Measurements from ENCODE around the gene KHDRBS2. TPM values are rescaled to one million over a fixed set of nuclear protein-coding genes. Genes with fewer than 3 reads are reported as not detected.

Gene KHDRBS2
- total and polyA plus RNA-seq, 2 donors (not counting 1 experiment from before 2014, with no cell fraction given), result 8.9 to 9.4 TPM

- intact Hi-C loops (cut with micrococcal nuclease), result no loop called here
- 100% methylated on average over 1 of the region's 1 CpG for WGBS (ENCODE audit: insufficient coverage)
- no peak for TF ChIP-seq EZH2 (IDR thresholded peaks at IDR 0.05; ENCODE audit: borderline replicate concordance, insufficient read depth, low read depth, low read length, poor library complexity, severe bottlenecking)
- no peak for TF ChIP-seq CTCF (IDR thresholded peaks at IDR 0.05)
- no peaks in the 10 kb centered on the region for H3K9me3 ChIP-seq (ENCODE audit: control extremely low read depth in 1 of 3, control insufficient read depth in 2 of 3, insufficient read depth in 1 of 3, low read length in 2 of 3)
- H3K4me3 ChIP-seq (ENCODE audit: control extremely low read depth in 1 of 5, extremely low read depth in 1 of 5, insufficient read depth in 1 of 5, low read depth in 2 of 5, low read length in 4 of 5), result no peak overlapping the region
- Mint-ChIP-seq H3K27me3 (no peaks in the 10 kb centered on the region), H3K4me1 (peaks cover 12% of the 10 kb centered on the region), H3K4me3 (no peak overlapping the region), H3K9me3 (ENCODE audit: insufficient read depth) (no peaks in the 10 kb centered on the region), H3K27ac (no peak overlapping the region)
- H3K79me2 ChIP-seq (ENCODE audit: control insufficient read depth, insufficient read depth, low read length), result no peaks in the 10 kb centered on the region
- no peak overlapping the region for H3K4me2 ChIP-seq (replicated peaks; ENCODE audit: low read depth, low read length, poor library complexity, severe bottlenecking)
- H3K4me1 ChIP-seq (ENCODE audit: control insufficient read depth in 2 of 2, insufficient read depth in 2 of 2, low read length in 2 of 2), result no peaks in the 10 kb centered on the region
- no peaks in the 10 kb centered on the region for H4K20me1 ChIP-seq (ENCODE audit: control insufficient read depth, insufficient read depth, low read length, poor library complexity, severe bottlenecking)
- ATAC-seq (ENCODE audit: low read depth), result no peak
- no peak for DNase-seq
- ChIA-PET POLR2A (no interaction called here), CTCF (no interaction called here)
- H3K27me3 ChIP-seq (replicated peaks in 1 of 4; ENCODE audit: control extremely low read depth in 1 of 4, control insufficient read depth in 3 of 4, insufficient read depth in 4 of 4, low read length in 3 of 4), result no peaks in the 10 kb centered on the region
- no peak overlapping the region for H3K9ac ChIP-seq (ENCODE audit: low read length)
- no peaks in the 10 kb centered on the region for H3K36me3 ChIP-seq (replicated peaks in 1 of 2; ENCODE audit: control extremely low read depth in 1 of 2, control insufficient read depth in 1 of 2, extremely low read depth in 1 of 2, insufficient read depth in 2 of 2, low read length in 1 of 2)
- H3K27ac ChIP-seq (ENCODE audit: low read length in 2 of 2), result no peak overlapping the region
- no peak overlapping the region for H2AFZ ChIP-seq (ENCODE audit: insufficient read depth, low read depth, low read length, poor library complexity, severe bottlenecking)
These were observed 636.2 kb downstream of the KHDRBS2 start for GRCh38 chr6:61649845-61650244.

- CTCF ChIA-PET, result no interaction called here
- no peaks in the 10 kb centered on the region for H3K27me3 ChIP-seq (replicated peaks in 1 of 4; ENCODE audit: control extremely low read depth in 1 of 4, control insufficient read depth in 3 of 4, insufficient read depth in 4 of 4, low read length in 3 of 4)
- H3K4me1 ChIP-seq (ENCODE audit: control insufficient read depth in 2 of 2, insufficient read depth in 2 of 2, low read length in 2 of 2), result no peaks in the 10 kb centered on the region
- H3K27me3 Mint-ChIP-seq, result no peaks in the 10 kb centered on the region
- POLR2A ChIA-PET, result no interaction called here
- H3K9me3 Mint-ChIP-seq (ENCODE audit: insufficient read depth), result peaks cover 6% of the 10 kb centered on the region
- H3K4me2 ChIP-seq (replicated peaks; ENCODE audit: low read depth, low read length, poor library complexity, severe bottlenecking), result no peak overlapping the region
- DNase-seq, result no peak
- 100% methylated on average over 1 of the region's 3 CpGs for WGBS (ENCODE audit: insufficient coverage)
- H3K79me2 ChIP-seq (ENCODE audit: control insufficient read depth, insufficient read depth, low read length), result no peaks in the 10 kb centered on the region
- H3K9me3 ChIP-seq (ENCODE audit: control extremely low read depth in 1 of 3, control insufficient read depth in 2 of 3, insufficient read depth in 1 of 3, low read length in 2 of 3), result no peaks in the 10 kb centered on the region
- H3K36me3 ChIP-seq (replicated peaks in 1 of 2; ENCODE audit: control extremely low read depth in 1 of 2, control insufficient read depth in 1 of 2, extremely low read depth in 1 of 2, insufficient read depth in 2 of 2, low read length in 1 of 2), result no peaks in the 10 kb centered on the region
- no peak overlapping the region for H3K4me3 ChIP-seq (ENCODE audit: control extremely low read depth in 1 of 5, extremely low read depth in 1 of 5, insufficient read depth in 1 of 5, low read depth in 2 of 5, low read length in 4 of 5)
- no peak overlapping the region for H3K4me3 Mint-ChIP-seq
- H3K9ac ChIP-seq (ENCODE audit: low read length), result no peak overlapping the region
- H3K27ac Mint-ChIP-seq, result no peak overlapping the region
- no peak for ATAC-seq (ENCODE audit: low read depth)
- no peaks in the 10 kb centered on the region for H4K20me1 ChIP-seq (ENCODE audit: control insufficient read depth, insufficient read depth, low read length, poor library complexity, severe bottlenecking)
- H3K4me1 Mint-ChIP-seq, result no peaks in the 10 kb centered on the region
- no peak overlapping the region for H3K27ac ChIP-seq (ENCODE audit: low read length in 2 of 2)
- intact Hi-C loops (cut with micrococcal nuclease), result no loop called here
- TF ChIP-seq CTCF (IDR thresholded peaks at IDR 0.05) (no peak), EZH2 (IDR thresholded peaks at IDR 0.05; ENCODE audit: borderline replicate concordance, insufficient read depth, low read depth, low read length, poor library complexity, severe bottlenecking) (no peak)
- no peak overlapping the region for H2AFZ ChIP-seq (ENCODE audit: insufficient read depth, low read depth, low read length, poor library complexity, severe bottlenecking)
These were observed 645.6 kb downstream of the KHDRBS2 start for GRCh38 chr6:61640463-61640862.
